GM23248 (cell line): ENCODE data around the gene SDK2.

ENCODE experiments used
- EZH2 ChIP-seq: fragments of 200-600 bp; sonication (generic); IDR thresholded peaks from 2 replicates; pipeline ENCODE4 v1.6.1; 2018; ENCODE audit warnings: antibody characterized with exemption, mild to moderate bottlenecking; ENCODE audit not compliant: insufficient read depth, poor library complexity, severe bottlenecking
- EZH2phosphoT487 ChIP-seq: fragments of 200-600 bp; sonication (generic); IDR thresholded peaks from 2 replicates; pipeline ENCODE4 v1.6.1; 2018; ENCODE audit warnings: antibody characterized with exemption, moderate library complexity, mild to moderate bottlenecking, low read depth; ENCODE audit not compliant: insufficient read depth

GRCh38 chr17:73658821-73659515, 14.7 kb upstream of the SDK2 start:
- TF ChIP-seq EZH2phosphoT487: no peak
- no peak for TF ChIP-seq EZH2
